Activated T-cell treated with anti-CD3 and anti-CD28 coated beads, Interleukin-2, amount 50 U/mL, for 24 hours (primary cell): ENCODE results near the gene LYRM2.

Experiments
- DNase-seq: peaks from one replicate; pipeline ENCODE4 v3.0.0-alpha.2; 2020
- H3K27ac Mint-ChIP-seq: 2 replicates; pipeline ENCODE4 v1.8.0; 2020; ENCODE audit warnings: mild to moderate bottlenecking, mixed read lengths
- H3K27me3 Mint-ChIP-seq: 2 replicates; pipeline ENCODE4 v1.8.0; 2020; ENCODE audit warnings: mixed read lengths
- H3K36me3 Mint-ChIP-seq: 2 replicates; pipeline ENCODE4 v1.8.0; 2020; ENCODE audit warnings: low read depth, mixed read lengths
- H3K4me1 Mint-ChIP-seq: 2 replicates; pipeline ENCODE4 v1.8.0; 2020; ENCODE audit warnings: low read depth, mixed read lengths
- H3K4me3 Mint-ChIP-seq: 2 replicates; pipeline ENCODE4 v1.8.0; 2020; ENCODE audit warnings: mild to moderate bottlenecking, moderate library complexity, mixed read lengths
- H3K9me3 Mint-ChIP-seq: 2 replicates; pipeline ENCODE4 v1.8.0; 2020; ENCODE audit warnings: mixed read lengths

The LYRM2 gene

DNA sequence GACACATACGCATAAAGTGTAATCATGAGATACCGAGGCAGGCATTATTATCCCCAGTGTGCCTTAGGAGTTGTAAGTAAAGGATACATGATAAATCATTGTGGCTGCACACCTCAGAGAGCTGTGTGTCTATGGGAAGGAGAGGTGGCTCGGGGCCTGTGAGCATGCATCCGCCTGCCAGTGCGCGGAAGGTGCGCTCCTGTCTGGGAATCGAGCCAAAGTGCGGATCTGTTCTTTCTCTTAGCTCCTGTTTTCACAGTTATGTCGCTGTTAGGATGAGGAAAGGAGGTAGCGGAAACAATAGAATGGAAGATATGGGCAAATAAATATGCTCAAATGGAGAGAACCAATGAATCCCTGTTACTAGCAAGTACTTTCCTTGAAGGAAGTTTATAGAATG is 107.6 kb downstream of the LYRM2 start:
- Mint-ChIP-seq H3K36me3 (no peaks in the 10 kb centered on the region), H3K9me3 (no peaks in the 10 kb centered on the region), H3K27ac (no peak overlapping the region), H3K4me3 (no peak overlapping the region), H3K27me3 (no peaks in the 10 kb centered on the region), H3K4me1 (peaks cover 2% of the 10 kb centered on the region)
- DNase-seq, result no peak

- no peak overlapping the region for H3K27ac Mint-ChIP-seq
- H3K9me3 Mint-ChIP-seq, result no peaks in the 10 kb centered on the region
- no peaks in the 10 kb centered on the region for H3K36me3 Mint-ChIP-seq
Observed at GRCh38 chr6:89528866-89529265, 109.7 kb downstream of the LYRM2 start.

DNA sequence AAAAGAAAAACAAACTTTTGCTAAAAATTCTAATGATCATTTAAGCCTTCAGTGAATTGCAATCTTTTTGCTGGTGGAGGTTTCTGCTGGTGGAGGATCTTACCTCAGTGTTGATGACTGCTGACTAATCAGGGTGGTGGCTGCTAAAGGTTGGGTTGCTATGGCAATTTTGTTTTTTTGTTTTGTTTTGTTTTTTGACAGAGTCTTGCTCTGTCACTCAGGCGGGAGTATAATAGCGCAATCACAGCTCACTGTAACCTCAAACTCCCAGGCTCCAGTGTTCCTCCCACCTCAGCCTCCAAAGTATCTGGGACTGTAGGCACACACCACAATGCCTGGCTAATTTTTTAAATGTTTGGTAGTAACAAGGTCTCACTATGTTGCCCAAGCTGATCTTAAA is 110.9 kb downstream of the LYRM2 start:
- Mint-ChIP-seq H3K36me3 (no peaks in the 10 kb centered on the region), H3K4me3 (no peak overlapping the region), H3K4me1 (peaks cover 2% of the 10 kb centered on the region), H3K27ac (no peak overlapping the region), H3K27me3 (no peaks in the 10 kb centered on the region), H3K9me3 (no peaks in the 10 kb centered on the region)
- DNase-seq, result no peak

More at GRCh38 chr6:89528866-89529265, 109.7 kb downstream of the LYRM2 start:
- H3K4me3 Mint-ChIP-seq, result no peak overlapping the region
- H3K4me1 Mint-ChIP-seq, result peaks cover 2% of the 10 kb centered on the region
- no peaks in the 10 kb centered on the region for H3K27me3 Mint-ChIP-seq
- DNase-seq, result no peak

DNA sequence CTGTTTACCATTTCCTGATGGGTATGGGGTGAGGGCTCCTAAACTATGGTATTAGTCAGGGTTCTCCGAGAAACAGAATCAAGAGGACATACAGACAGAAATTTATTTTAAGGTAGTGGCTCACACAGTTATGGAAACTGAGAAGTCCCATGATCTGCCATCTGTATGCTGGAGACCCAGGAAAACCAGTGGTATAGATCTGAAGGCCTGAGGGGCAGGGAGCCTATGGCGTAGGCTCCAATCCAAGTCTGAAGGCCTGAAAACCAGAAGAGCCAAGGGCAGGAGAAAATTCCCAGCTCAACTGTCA is 112.0 kb downstream of the LYRM2 start:
- Mint-ChIP-seq H3K27ac (no peak overlapping the region), H3K36me3 (no peaks in the 10 kb centered on the region), H3K4me1 (peaks cover 2% of the 10 kb centered on the region), H3K9me3 (no peaks in the 10 kb centered on the region), H3K4me3 (no peak overlapping the region), H3K27me3 (no peaks in the 10 kb centered on the region)
- no peak for DNase-seq

- Mint-ChIP-seq H3K9me3 (no peaks in the 10 kb centered on the region), H3K4me3 (no peak overlapping the region), H3K27ac (no peak overlapping the region), H3K4me1 (peaks cover 2% of the 10 kb centered on the region), H3K36me3 (no peaks in the 10 kb centered on the region), H3K27me3 (no peaks in the 10 kb centered on the region)
- DNase-seq, result no peak
Observed at GRCh38 chr6:89525786-89526562, 112.6 kb downstream of the LYRM2 start.

DNA sequence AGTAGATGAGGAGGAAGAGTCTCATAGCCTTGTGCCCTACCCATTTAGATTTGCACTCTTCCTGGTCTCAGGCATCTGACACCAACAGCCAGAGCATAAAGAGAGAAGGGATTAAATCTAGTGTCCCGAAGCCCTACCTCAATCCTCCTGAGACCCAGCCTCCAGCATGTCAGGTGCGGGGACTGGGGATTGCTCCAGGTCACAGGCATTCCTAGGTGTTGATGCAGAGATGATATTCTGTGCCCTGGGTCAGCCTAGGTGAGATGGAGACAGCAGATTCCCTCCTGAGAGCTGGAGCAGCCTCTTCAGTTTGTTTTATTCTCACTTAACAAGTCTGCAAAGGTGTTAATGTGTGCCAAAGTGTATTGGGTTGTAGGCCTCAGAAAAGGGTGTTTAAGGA is 115.8 kb downstream of the LYRM2 start:
- Mint-ChIP-seq H3K27me3 (no peaks in the 10 kb centered on the region), H3K4me3 (no peak overlapping the region), H3K36me3 (no peaks in the 10 kb centered on the region), H3K27ac (no peak overlapping the region), H3K4me1 (peaks cover 2% of the 10 kb centered on the region), H3K9me3 (no peaks in the 10 kb centered on the region)
- no peak for DNase-seq

DNA sequence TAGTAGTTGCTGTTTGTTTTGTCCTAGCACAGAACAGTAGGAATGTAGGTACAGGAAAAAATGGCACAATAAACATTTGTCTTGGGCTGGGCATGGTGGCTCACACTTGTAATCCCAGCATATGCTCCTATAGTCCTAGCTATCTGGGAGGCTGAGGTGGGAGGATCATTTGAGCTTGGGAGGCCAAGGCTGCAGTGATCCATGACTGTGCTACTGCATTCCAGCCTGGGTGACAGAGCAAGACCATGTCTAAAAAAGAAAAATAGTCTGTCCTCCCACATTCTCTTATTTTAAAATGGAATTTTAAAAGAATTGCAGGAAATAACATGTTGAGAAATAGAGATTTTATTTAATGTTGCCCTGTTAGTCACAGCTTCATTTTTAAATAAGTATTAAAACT is 117.8 kb downstream of the LYRM2 start:
- no peaks in the 10 kb centered on the region for H3K27me3 Mint-ChIP-seq
- H3K27ac Mint-ChIP-seq, result no peak overlapping the region
- no peaks in the 10 kb centered on the region for H3K9me3 Mint-ChIP-seq
- no peak overlapping the region for H3K4me3 Mint-ChIP-seq
- no peaks in the 10 kb centered on the region for H3K4me1 Mint-ChIP-seq
- DNase-seq, result no peak
- H3K36me3 Mint-ChIP-seq, result no peaks in the 10 kb centered on the region

GRCh38 chr6:89518352-89519055 is 120.0 kb downstream of the LYRM2 start:
- Mint-ChIP-seq H3K4me3 (no peak overlapping the region), H3K4me1 (no peaks in the 10 kb centered on the region), H3K27ac (no peak overlapping the region), H3K9me3 (no peaks in the 10 kb centered on the region), H3K27me3 (no peaks in the 10 kb centered on the region), H3K36me3 (no peaks in the 10 kb centered on the region)
- DNase-seq, result no peak
